Measurements from ENCODE around the gene ZNF221.

The ZNF221 gene

GRCh38 chr19:44003461-44004009 is 52.5 kb downstream of the ZNF221 start:
- TF ChIP-seq CTCF (IDR thresholded peaks at IDR 0.05), result no peak

- no peak for TF ChIP-seq CTCF (IDR thresholded peaks at IDR 0.05)
Observed at GRCh38 chr19:44005973-44006372, 54.9 kb downstream of the ZNF221 start.

GRCh38 chr19:44007473-44007872 is 56.4 kb downstream of the ZNF221 start:
- no peak for TF ChIP-seq CTCF (IDR thresholded peaks at IDR 0.05)

- TF ChIP-seq CTCF (IDR thresholded peaks at IDR 0.05), result no peak
Observed at GRCh38 chr19:44010468-44010867, 59.4 kb downstream of the ZNF221 start.

Data from LNCAP (cell line).